Measurements from ENCODE around the gene CPSF3. TPM values are rescaled to one million over a fixed set of nuclear protein-coding genes. Genes with fewer than 3 reads are reported as not detected.

Gene CPSF3
- total RNA-seq, 2 experiments from 2014 or later = 13.2 to 13.8 TPM

DNA sequence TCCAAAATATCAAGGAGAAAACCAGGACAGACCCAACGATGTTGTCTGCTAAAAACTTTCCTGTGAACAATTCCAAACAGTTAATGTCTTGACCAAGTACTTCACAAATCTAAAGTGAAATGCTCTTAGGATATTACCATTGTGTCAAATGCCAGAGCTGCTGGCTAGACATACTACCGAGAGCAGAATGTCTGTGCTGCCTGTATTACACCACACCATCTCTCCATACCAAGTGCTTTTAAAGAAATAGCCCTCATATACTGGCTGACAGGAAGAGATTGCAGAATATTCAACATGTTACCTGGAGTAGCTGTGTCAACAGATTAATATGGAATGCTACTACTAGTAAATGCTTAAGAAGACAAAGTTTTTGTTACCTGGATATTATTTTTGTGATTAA is 69.5 kb downstream of the CPSF3 start:
- no peaks in the 10 kb centered on the region for H3K27me3 ChIP-seq (ENCODE audit: control insufficient read depth in 1 of 2, insufficient read depth in 2 of 2, low read length in 2 of 2)
- TF ChIP-seq, protein P1, sequence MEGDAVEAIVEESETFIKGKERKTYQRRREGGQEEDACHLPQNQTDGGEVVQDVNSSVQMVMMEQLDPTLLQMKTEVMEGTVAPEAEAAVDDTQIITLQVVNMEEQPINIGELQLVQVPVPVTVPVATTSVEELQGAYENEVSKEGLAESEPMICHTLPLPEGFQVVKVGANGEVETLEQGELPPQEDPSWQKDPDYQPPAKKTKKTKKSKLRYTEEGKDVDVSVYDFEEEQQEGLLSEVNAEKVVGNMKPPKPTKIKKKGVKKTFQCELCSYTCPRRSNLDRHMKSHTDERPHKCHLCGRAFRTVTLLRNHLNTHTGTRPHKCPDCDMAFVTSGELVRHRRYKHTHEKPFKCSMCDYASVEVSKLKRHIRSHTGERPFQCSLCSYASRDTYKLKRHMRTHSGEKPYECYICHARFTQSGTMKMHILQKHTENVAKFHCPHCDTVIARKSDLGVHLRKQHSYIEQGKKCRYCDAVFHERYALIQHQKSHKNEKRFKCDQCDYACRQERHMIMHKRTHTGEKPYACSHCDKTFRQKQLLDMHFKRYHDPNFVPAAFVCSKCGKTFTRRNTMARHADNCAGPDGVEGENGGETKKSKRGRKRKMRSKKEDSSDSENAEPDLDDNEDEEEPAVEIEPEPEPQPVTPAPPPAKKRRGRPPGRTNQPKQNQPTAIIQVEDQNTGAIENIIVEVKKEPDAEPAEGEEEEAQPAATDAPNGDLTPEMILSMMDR (IDR thresholded peaks at IDR 0.05) = no peak
- H3K4me3 ChIP-seq (ENCODE audit: low read length) = no peak overlapping the region
- Mint-ChIP-seq H3K4me3 (no peak overlapping the region), H3K36me3 (ENCODE audit: low read depth) (peaks cover 86% of the 10 kb centered on the region), H3K27me3 (no peaks in the 10 kb centered on the region), H3K9me3 (no peaks in the 10 kb centered on the region), H3K27ac (peak overlapping the region; percentile 25), H3K4me1 (ENCODE audit: low read depth) (no peaks in the 10 kb centered on the region)
- peaks cover 90% of the 10 kb centered on the region for H3K36me3 ChIP-seq (ENCODE audit: insufficient read depth, low read length)
- ATAC-seq (ENCODE audit: poor library complexity) (no peak), DNase-seq (no peak)
- intact Hi-C loops (cut with DNase I, micrococcal nuclease) = no loop called here
- ChIA-PET CTCF (interaction anchor here (1.7 kb wide), 1 partner anchor 63 kb away, joined by 4 read pairs; the partner anchor contains the start of gene ADAM17), POLR2A (interaction anchor here (1.5 kb wide), 1 partner anchor 63 kb away, joined by 3 read pairs; the partner anchor contains the start of gene ADAM17)
- no peaks in the 10 kb centered on the region for H3K4me1 ChIP-seq (ENCODE audit: insufficient read depth, low read length)
- no peak overlapping the region for H3K27ac ChIP-seq (ENCODE audit: low read depth in 1 of 2, low read length in 2 of 2)
- no peaks in the 10 kb centered on the region for H3K9me3 ChIP-seq (ENCODE audit: control insufficient read depth in 1 of 2, insufficient read depth in 1 of 2, low read length in 2 of 2)

DNA sequence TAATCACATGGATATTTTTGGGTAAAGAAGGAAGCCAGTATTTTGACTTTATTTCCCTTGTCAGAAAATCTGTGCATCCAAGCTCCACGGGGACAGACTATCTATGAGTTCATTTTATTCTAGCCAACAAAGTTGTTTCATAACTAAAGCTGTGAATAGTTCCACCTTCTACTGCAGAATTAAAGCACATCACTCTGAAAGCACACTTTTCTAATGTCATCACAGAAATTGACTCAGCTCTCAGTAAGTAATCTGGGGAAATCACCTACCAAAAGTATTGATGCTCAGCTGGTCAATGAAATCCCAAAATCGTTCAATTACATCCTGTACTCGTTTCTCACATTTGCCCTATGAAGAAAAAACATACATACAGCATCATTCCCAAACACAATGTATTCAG is 70.0 kb downstream of the CPSF3 start:
- ChIA-PET CTCF (interaction anchor here (1.7 kb wide), 1 partner anchor 62 kb away, joined by 4 read pairs; the partner anchor contains the start of gene ADAM17), POLR2A (interaction anchor here (1.5 kb wide), 1 partner anchor 62 kb away, joined by 3 read pairs; the partner anchor contains the start of gene ADAM17)
- Mint-ChIP-seq H3K36me3 (ENCODE audit: low read depth) (peaks cover 82% of the 10 kb centered on the region), H3K9me3 (no peaks in the 10 kb centered on the region), H3K4me1 (ENCODE audit: low read depth) (no peaks in the 10 kb centered on the region), H3K27me3 (no peaks in the 10 kb centered on the region), H3K4me3 (no peak overlapping the region), H3K27ac (peak overlapping the region; percentile 25)
- intact Hi-C loops (cut with DNase I, micrococcal nuclease) = no loop called here
- Histone ChIP-seq H3K4me1 (ENCODE audit: insufficient read depth, low read length) (no peaks in the 10 kb centered on the region), H3K9me3 (ENCODE audit: control insufficient read depth in 1 of 2, insufficient read depth in 1 of 2, low read length in 2 of 2) (no peaks in the 10 kb centered on the region), H3K27me3 (ENCODE audit: control insufficient read depth in 1 of 2, insufficient read depth in 2 of 2, low read length in 2 of 2) (no peaks in the 10 kb centered on the region), H3K27ac (ENCODE audit: low read depth in 1 of 2, low read length in 2 of 2) (no peak overlapping the region), H3K4me3 (ENCODE audit: low read length) (no peak overlapping the region), H3K36me3 (ENCODE audit: insufficient read depth, low read length) (peaks cover 88% of the 10 kb centered on the region)
- TF ChIP-seq, protein P1 (IDR thresholded peaks at IDR 0.05) = no peak
- ATAC-seq (ENCODE audit: poor library complexity) (no peak), DNase-seq (no peak)

GRCh38 chr2:9494081-9494480 is 70.6 kb downstream of the CPSF3 start:
- Histone ChIP-seq H3K9me3 (ENCODE audit: control insufficient read depth in 1 of 2, insufficient read depth in 1 of 2, low read length in 2 of 2) (no peaks in the 10 kb centered on the region), H3K4me3 (ENCODE audit: low read length) (no peak overlapping the region), H3K4me1 (ENCODE audit: insufficient read depth, low read length) (no peaks in the 10 kb centered on the region), H3K27me3 (ENCODE audit: control insufficient read depth in 1 of 2, insufficient read depth in 2 of 2, low read length in 2 of 2) (no peaks in the 10 kb centered on the region), H3K27ac (ENCODE audit: low read depth in 1 of 2, low read length in 2 of 2) (no peak overlapping the region), H3K36me3 (ENCODE audit: insufficient read depth, low read length) (peaks cover 82% of the 10 kb centered on the region)
- Mint-ChIP-seq H3K4me3 (no peak overlapping the region), H3K9me3 (no peaks in the 10 kb centered on the region), H3K27me3 (no peaks in the 10 kb centered on the region), H3K27ac (peak overlapping the region; percentile 25), H3K36me3 (ENCODE audit: low read depth) (peaks cover 81% of the 10 kb centered on the region), H3K4me1 (ENCODE audit: low read depth) (no peaks in the 10 kb centered on the region)
- ChIA-PET POLR2A (interaction anchor here (1.5 kb wide), 1 partner anchor 62 kb away, joined by 3 read pairs; the partner anchor contains the start of gene ADAM17), CTCF (no interaction called here)
- TF ChIP-seq, protein P1 (IDR thresholded peaks at IDR 0.05) = no peak
- intact Hi-C loops (cut with DNase I, micrococcal nuclease) = no loop called here
- no peak for DNase-seq
- ATAC-seq (ENCODE audit: poor library complexity) = no peak

Measured in CD4-positive, alpha-beta T cell (primary cell).